Measurements from ENCODE around the gene NOVA2. TPM values are rescaled to one million over a fixed set of nuclear protein-coding genes. Genes with fewer than 3 reads are reported as not detected.

NOVA2 gene
- total RNA-seq, 1 donor from 2014 or later, result 7.0 TPM

GRCh38 chr19:45890877-45891276, 82.8 kb downstream of the NOVA2 start:
- DNase-seq, result no peak

GRCh38 chr19:45889210-45889885, 84.3 kb downstream of the NOVA2 start:
- DNase-seq, result no peak

GRCh38 chr19:45887200-45887710, 86.4 kb downstream of the NOVA2 start:
- no peak for DNase-seq

GRCh38 chr19:45886427-45887199, 87.1 kb downstream of the NOVA2 start:
- DNase-seq, result peak; percentile 95

- DNase-seq, result peak; percentile 94
Measured at GRCh38 chr19:45885556-45886426, 87.9 kb downstream of the NOVA2 start, which contains the start of gene IRF2BP1. IRF2BP1 (minus strand) TSS chr19:45886141; CDS start chr19:45885774, 367 bp downstream.

GRCh38 chr19:45884682-45885555, 88.7 kb downstream of the NOVA2 start:
- DNase-seq, result no peak

- no peak for DNase-seq
Measured at GRCh38 chr19:45883881-45884681, 89.6 kb downstream of the NOVA2 start.

Other genes with a start within 250 kb of the NOVA2 start
- gene FBXO46, start 243.0 kb downstream of the NOVA2 start, total RNA-seq, result 7.7 and 7.8 TPM in 2 replicates
- gene MEIOSIN, start 240.4 kb downstream of the NOVA2 start, total RNA-seq, result not detected in 2 replicates
- gene SIX5, start 204.6 kb downstream of the NOVA2 start, total RNA-seq, result 9.8 and 11.7 TPM in 2 replicates
- gene DMPK, start 191.4 kb downstream of the NOVA2 start, total RNA-seq, result 10.9 and 12.4 TPM in 2 replicates
- gene DMWD, start 181.0 kb downstream of the NOVA2 start, total RNA-seq, result 28.8 and 31.7 TPM in 2 replicates
- gene RSPH6A, start 158.6 kb downstream of the NOVA2 start, total RNA-seq, result under 0.01 and 0.05 TPM in 2 replicates
- 32.7 and 55.1 TPM in 2 replicates for gene SYMPK, start 110.7 kb downstream of the NOVA2 start, total RNA-seq
- 0.14 TPM in 1 of 2 replicates, not detected in the other for gene FOXA3, start 109.5 kb downstream of the NOVA2 start, total RNA-seq
- gene IRF2BP1, start 87.7 kb downstream of the NOVA2 start, total RNA-seq, result 31.6 and 32.7 TPM in 2 replicates
- 1.4 and 2.7 TPM in 2 replicates for gene MYPOP, start 71.3 kb downstream of the NOVA2 start, total RNA-seq
- not detected in 2 replicates for gene NANOS2, start 59.1 kb downstream of the NOVA2 start, total RNA-seq
- 7.3 and 8.1 TPM in 2 replicates for gene CCDC61, start 21.6 kb upstream of the NOVA2 start, total RNA-seq
- not detected in 2 replicates for gene PGLYRP1, start 49.2 kb upstream of the NOVA2 start, total RNA-seq
- not detected in 2 replicates for gene IGFL4, start 67.1 kb upstream of the NOVA2 start, total RNA-seq
- gene IGFL3, start 150.8 kb upstream of the NOVA2 start, total RNA-seq, result not detected in 2 replicates
- gene IGFL2, start 174.4 kb upstream of the NOVA2 start, total RNA-seq, result not detected in 2 replicates